Activated CD4-positive, CD25-positive, alpha-beta regulatory T cell treated with anti-CD3 and anti-CD28 coated beads, Interleukin-2, amount 50 U/mL, for 72 hours (primary cell): ENCODE measurements around the gene TADA2A.
"Not testable (repeated sequence)": the region's sequence is repeated elsewhere in the genome, so short reads cannot be mapped to it uniquely, and the experiment has no call there.

Source experiments
- DNase-seq: peaks from one replicate; pipeline ENCODE4 v3.0.0; 2021

Gene TADA2A

DNA sequence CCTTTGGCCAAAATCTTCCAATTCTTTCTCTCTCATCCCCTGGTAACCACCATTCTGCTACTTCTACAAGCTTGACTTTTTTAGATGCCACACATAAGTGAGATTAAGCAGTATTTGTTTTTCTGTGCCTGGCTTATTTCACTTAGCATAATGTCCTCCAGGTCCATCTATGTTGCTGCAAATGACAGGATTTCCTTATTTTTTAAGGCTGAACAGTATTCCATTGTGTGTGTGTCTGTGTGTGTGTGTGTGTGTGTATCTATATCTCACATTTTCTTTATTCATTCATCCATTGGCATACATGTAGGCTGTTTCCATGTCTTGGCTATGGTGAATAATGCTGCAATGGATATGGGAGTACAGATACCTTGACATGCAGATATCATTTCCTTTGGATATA, 6.2 kb upstream of the TADA2A start:
- no peak for DNase-seq

DNA sequence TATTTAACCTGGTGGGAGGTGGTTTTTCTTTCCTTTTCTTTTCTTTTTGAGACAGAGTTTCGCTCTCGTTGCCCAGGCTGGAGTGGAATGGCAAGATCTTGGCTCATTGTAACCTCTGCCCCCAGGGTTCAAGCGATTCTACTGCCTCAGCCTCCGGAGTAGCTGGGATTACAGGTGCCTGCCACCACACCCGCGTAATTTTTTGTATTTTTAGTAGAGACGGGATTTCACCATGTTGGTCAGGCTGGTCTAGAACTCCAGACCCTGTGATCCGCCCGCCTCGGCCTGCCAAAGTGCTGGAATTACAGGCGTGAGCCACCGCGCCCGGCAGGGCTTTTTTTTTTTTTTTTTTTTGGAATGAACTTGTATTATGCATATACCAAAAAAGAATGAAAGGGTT, 1.2 kb upstream of the TADA2A start:
- DNase-seq: not testable (repeated sequence)

GRCh38 chr17:37405955-37406634, 591 bp upstream of the TADA2A start:
- no peak for DNase-seq

DNA sequence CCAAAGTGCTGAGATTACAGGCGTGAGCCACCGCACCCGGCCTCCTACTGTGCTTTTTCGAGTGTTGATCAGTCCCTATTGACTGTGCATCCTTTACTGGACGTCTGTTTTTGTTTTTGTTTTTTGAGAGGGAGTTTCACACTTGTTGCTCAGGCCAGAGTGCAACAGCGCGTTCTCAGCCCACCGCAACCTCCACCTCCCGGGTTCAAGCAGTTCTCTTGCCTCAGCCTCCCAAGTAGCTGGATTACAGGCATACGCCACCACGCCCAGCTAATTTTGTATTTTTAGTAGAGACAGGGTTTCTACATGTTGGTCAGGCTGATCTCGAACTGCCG, 1.4 kb downstream of the TADA2A start:
- DNase-seq: not testable (repeated sequence)

GRCh38 chr17:37410357-37410756, 3.7 kb downstream of the TADA2A start:
- DNase-seq: no peak

DNA sequence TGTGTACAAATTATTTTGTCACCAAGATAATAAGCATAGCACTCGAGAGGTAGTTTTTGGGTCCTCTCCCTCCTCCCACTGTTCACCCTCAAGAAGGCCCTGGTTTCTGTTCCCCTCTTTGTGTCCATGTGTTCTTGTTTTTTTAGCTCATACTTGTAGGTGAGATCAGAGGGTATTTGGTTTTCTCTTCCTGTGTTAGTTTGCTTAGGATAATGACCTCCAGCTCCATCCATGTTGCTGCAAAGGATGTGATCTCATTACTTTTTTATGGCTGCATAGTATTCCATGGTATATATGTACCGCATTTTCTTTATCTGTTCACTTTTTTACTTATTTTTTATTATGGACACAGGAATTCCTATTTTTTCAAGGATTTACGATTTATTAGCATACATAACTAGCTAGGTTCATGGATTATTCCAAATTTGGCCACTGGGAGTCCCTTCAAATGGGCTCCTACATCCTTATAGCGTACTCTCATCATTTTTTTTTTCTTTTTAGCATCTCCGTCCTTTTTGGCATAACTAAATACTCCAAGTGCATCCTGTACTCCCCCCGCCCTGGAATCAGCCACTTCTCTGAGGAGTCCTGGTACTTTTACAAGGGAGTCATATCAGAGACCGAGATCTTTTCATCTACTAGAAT, 7.3 kb downstream of the TADA2A start:
- DNase-seq: no peak

DNA sequence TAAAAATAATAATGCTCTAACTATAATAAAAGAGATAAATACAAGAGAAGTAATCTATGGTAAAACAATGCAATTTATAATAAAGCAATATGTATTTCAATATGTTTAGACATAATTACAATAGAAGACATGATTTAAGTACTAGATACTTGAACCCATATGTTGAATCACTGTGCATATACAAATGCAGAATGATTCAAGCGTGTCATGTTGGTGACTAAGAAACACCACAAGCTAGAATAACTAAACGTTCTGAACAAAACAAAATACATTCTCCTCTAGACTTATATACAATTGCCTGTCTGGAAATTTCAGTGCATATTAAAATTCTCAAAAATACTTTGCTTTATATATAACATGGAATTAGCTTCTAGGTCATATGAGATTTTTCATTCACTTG, 11.2 kb downstream of the TADA2A start:
- no peak for DNase-seq

- DNase-seq: no peak
Observed at GRCh38 chr17:37422971-37423625, 16.4 kb downstream of the TADA2A start.

- DNase-seq: no peak
Observed at GRCh38 chr17:37425268-37425667, 18.6 kb downstream of the TADA2A start.

- no peak for DNase-seq
Observed at GRCh38 chr17:37429039-37429438, 22.4 kb downstream of the TADA2A start.

DNA sequence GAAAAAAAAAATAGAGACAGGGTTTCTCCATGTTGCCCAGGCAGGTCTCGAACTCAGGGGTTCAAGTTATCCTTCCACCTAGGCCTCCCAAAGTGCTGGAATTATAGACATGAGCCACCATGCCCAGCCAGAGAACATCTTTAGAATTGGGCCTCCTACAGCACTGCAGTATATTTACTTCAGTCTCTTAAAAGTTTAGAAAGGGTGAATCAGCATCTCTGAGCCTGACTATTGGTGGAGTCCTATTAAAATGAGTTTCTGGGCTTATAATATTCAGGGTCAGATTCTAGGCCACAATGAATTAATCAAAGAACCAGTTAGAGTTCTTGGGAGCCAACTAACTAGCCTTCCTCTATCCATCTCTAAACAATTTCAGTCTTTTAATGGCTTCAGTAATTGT, 22.8 kb downstream of the TADA2A start:
- no peak for DNase-seq

DNA sequence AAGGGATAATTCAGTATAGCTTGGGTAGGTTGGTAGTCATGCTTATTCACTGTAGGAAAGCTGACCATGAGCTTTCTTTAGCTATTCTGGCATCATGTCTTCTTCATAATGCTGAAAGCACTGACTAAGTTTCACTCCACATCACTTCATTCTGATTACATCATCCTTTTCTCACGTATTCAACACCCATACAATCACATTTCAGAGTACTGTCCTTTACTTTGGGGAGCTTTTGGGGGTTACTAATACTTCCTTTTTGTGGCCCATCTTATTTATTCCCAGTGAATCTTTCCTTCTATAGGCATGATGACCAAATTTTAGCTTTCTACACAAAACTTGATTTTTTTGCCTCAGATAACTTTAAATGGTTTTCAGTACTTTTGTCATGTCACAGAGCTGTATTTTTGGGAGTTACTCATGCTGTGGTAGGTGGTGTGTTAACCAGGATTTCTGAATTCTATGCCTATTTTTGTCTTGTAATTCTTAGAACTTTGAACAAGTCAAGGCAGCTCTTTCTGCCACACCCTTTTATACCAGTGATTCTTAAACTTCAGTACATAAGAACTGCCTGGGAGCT, 23.5 kb downstream of the TADA2A start:
- no peak for DNase-seq

GRCh38 chr17:37432671-37433070, 26.0 kb downstream of the TADA2A start:
- DNase-seq: no peak

DNA sequence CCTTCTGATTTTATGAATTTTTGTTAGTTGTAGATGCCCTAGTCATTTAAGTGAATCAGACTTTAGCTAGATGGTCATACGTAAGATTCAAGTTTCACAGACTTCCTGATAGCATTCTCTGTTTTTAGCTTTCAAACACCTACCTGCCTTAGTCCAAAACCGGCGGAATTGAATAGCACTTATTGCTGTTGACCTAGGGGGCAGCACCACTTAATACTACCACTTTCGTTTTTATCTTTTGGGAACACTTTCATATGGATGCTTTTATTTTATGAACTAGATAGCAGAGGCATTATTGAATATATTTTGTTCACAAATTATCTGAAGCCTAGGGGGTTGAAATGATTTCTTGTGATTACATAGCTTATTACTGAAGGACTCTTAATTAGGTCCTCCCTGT, 31.5 kb downstream of the TADA2A start:
- no peak for DNase-seq

- no peak for DNase-seq
Observed at GRCh38 chr17:37440424-37440823, 33.7 kb downstream of the TADA2A start.

GRCh38 chr17:37441369-37442014, 34.8 kb downstream of the TADA2A start:
- DNase-seq: not testable (repeated sequence)

- DNase-seq: no peak
Observed at GRCh38 chr17:37446027-37446426, 39.3 kb downstream of the TADA2A start.

- no peak for DNase-seq
Observed at GRCh38 chr17:37447641-37448040, 41.0 kb downstream of the TADA2A start.

DNA sequence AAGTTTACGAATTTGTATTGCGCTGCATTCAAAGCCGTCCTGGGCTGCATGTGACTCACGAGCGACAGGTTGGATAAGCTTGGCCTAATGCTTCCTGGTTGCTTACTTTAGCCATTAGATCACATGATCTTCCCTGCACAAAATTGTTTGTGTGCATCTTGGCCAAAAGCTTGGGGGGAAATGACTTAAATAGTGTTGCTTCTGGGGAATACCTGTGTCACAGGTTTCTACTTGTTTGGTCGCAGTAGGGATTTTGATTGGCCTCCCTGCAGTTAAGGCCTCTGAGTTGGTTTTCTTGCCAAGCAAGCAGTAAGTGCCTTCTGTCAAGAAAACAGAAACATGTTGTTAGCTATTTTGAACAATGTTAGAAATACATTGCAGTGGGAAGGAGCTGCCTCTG, 43.4 kb downstream of the TADA2A start:
- DNase-seq: no peak

DNA sequence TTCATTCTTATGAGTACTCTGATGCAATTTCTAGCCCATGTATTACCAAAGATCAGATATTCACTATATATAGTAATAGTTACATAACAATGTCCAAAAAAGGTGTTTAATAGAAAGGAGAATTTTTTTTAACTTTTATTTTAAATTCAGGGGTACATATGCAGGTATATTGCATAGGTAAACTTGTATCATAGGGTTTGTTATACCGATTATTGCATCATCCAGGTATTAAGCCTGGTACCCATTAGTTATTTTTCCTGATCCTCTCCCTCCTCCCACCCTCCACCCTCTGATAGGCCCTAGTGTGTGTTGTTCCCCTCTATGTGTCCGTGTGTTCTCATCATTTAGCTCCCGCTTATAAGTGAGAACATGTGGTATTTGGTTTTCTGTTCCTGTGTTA, 51.1 kb downstream of the TADA2A start:
- DNase-seq: not testable (repeated sequence)

DNA sequence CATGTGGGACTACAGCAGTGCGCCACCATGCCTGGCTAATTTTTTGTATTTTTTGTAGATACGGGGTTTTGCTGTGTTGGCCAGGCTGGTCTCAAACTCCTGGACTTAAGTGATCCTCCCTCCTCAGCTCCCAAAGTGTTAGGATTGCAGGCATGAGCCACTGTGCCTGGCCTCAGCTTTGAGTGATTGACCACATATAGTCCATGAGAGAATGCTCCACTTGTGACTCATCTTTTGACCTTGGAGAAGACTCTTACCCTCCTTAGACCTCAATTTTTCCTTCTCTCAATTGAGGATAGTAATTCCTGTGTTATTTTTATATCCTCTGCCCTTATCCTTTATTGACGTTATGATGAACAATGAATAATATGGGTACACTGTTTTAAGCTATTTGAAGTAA, 52.1 kb downstream of the TADA2A start:
- DNase-seq: no peak

DNA sequence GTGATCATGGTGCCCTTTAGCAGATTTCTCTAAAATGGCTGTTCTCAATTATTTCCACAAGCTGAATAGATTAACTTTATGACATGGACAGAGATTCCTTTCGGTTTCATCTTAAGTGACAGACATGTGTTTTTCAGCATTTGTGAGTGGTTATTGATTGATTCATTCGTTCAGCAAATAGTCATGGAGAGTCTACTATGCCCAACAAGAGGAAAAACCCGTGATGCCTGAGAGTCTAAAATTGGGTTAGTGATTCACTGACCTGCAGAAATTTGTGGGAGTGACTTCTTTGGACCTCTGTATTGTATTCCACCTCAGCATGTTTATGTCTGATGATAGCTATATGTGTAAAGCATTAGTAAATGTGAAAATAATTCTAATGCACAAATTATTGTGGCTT, 55.0 kb downstream of the TADA2A start:
- DNase-seq: no peak

DNA sequence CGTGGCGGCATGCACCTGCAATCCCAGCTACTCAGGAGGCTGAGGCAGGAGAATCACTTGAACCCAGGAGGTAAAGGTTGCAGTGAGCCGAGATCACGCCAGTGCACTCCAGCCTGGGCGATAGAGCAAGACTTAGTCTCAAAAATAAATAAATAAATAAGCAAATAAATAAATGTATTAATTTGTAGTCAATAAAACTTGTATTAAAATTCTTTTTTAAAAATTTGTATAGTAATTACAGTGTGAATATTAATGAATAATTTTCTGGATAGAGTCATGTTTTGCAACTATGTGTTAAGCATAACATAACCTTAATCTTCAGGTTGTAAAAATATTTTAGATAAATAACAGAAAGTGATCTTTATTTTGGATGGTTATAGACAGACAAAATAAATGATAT, 55.8 kb downstream of the TADA2A start:
- no peak for DNase-seq

DNA sequence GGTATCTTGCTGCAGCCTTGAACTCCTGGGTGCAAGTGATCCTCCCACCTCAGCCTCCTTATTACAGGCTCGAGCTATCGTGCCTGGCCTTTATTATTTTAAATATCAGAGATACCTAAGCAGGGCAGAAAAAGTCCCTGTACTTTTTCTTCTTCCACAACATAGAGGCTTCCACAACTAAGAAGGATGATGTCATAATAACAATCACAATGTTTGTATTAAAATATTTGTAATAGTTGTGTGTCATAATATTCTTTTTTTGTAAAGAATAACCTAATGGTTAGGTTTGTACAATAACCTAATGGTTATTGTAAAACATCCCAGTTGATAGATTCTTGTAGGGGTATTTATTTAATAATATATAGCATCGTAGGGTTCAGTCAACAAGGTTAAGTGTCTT, 56.4 kb downstream of the TADA2A start:
- no peak for DNase-seq
